Liver (tissue), 9 donors: ENCODE measurements around the gene PPP4R4. TPM values are rescaled to one million over a fixed set of nuclear protein-coding genes. Genes with fewer than 3 reads are reported as not detected.

Source experiments
- DNase-seq: peaks from one replicate; pipeline ENCODE4 v3.0.0-alpha.2; 2017; ENCODE audit warnings: low spot score
- H3K27ac ChIP-seq, 2 donors: one replicate each; pipeline ENCODE4 v1.7.0; 2013; ENCODE audit warnings: inconsistent platforms in 2 of 2, low read length in 2 of 2, control low read depth in 1 of 2, low read depth in 1 of 2, mild to moderate bottlenecking in 1 of 2
- H3K27me3 ChIP-seq, 4 donors: one replicate each; pipeline versions ENCODE4 v1.6.1 to v1.7.0; 2013; ENCODE audit warnings: low read length in 3 of 4, inconsistent platforms in 1 of 4, mild to moderate bottlenecking in 1 of 4, moderate library complexity in 1 of 4; ENCODE audit not compliant: control insufficient read depth in 4 of 4, insufficient read depth in 4 of 4
- H3K36me3 ChIP-seq, 4 donors: one replicate each; pipeline versions ENCODE4 v1.6.1 to v1.7.0; 2013; ENCODE audit warnings: low read length in 3 of 4, mild to moderate bottlenecking in 3 of 4, low read depth in 1 of 4, moderate library complexity in 1 of 4; ENCODE audit not compliant: control insufficient read depth in 4 of 4, insufficient read depth in 3 of 4
- H3K4me1 ChIP-seq, 4 donors: one replicate each; pipeline versions ENCODE4 v1.6.1 to v1.7.0; 2013; ENCODE audit warnings: low read length in 3 of 4, mild to moderate bottlenecking in 3 of 4, moderate library complexity in 1 of 4; ENCODE audit not compliant: control insufficient read depth in 4 of 4, insufficient read depth in 4 of 4
- H3K4me3 ChIP-seq, 3 donors: one replicate each; pipeline versions ENCODE4 v1.6.1 to v1.7.0; 2013; ENCODE audit warnings: low read length in 3 of 3, control low read depth in 1 of 3, low read depth in 1 of 3, mild to moderate bottlenecking in 1 of 3
- H3K9ac ChIP-seq, 2 donors: one replicate each; pipeline ENCODE4 v1.7.0; 2013; ENCODE audit warnings: low read length in 2 of 2, mild to moderate bottlenecking in 2 of 2, moderate library complexity in 2 of 2, control low read depth in 1 of 2, low read depth in 1 of 2
- H3K9me3 ChIP-seq, 4 donors: one replicate each; pipeline versions ENCODE4 v1.6.1 to v1.7.0; 2013; ENCODE audit warnings: low read length in 3 of 4; ENCODE audit not compliant: control insufficient read depth in 4 of 4
- ATF3 ChIP-seq: IDR thresholded peaks from 2 replicates; pipeline ENCODE4 v1.6.1; 2016; ENCODE audit warnings: antibody characterized with exemption
- CTCF ChIP-seq: fragments of 150-350 bp; IDR thresholded peaks from 2 replicates; pipeline ENCODE4 v1.5.1; 2017; ENCODE audit warnings: improper control_type of control experiment, low read depth, low read length; ENCODE audit not compliant: missing input control
- EGR1 ChIP-seq, 2 donors: IDR thresholded peaks; 2 replicates each; pipeline ENCODE4 v1.6.1; 2016 to 2018; ENCODE audit warnings: antibody characterized with exemption in 2 of 2, low read depth in 2 of 2
- FOXA1 ChIP-seq: IDR thresholded peaks from 2 replicates; pipeline ENCODE4 v1.6.1; 2016; ENCODE audit warnings: antibody characterized with exemption
- FOXA2 ChIP-seq: IDR thresholded peaks from 2 replicates; pipeline ENCODE4 v1.6.1; 2016; ENCODE audit warnings: antibody characterized with exemption
- GABPA ChIP-seq, 2 donors: IDR thresholded peaks in 1 of 2; conservative IDR thresholded peaks in 1 of 2; 2 replicates each; pipeline ENCODE4 v1.6.1; 2016; ENCODE audit warnings: antibody characterized with exemption in 2 of 2, mild to moderate bottlenecking in 1 of 2, moderate library complexity in 1 of 2
- HNF4A ChIP-seq, 2 donors: conservative IDR thresholded peaks; 2 replicates each; pipeline ENCODE4 v1.6.1; 2016; ENCODE audit warnings: antibody characterized with exemption in 2 of 2, mild to moderate bottlenecking in 2 of 2
- HNF4G ChIP-seq: IDR thresholded peaks from 2 replicates; pipeline ENCODE4 v1.6.1; 2016; ENCODE audit warnings: antibody characterized with exemption
- JUND ChIP-seq, 2 donors: IDR thresholded peaks; 2 replicates each; pipeline ENCODE4 v1.6.1; 2016; ENCODE audit warnings: antibody characterized with exemption in 2 of 2
- MAX ChIP-seq: IDR thresholded peaks from 2 replicates; pipeline ENCODE4 v1.6.1; 2016; ENCODE audit warnings: antibody characterized with exemption
- NR2F2 ChIP-seq: IDR thresholded peaks from 2 replicates; pipeline ENCODE4 v1.6.1; 2016; ENCODE audit warnings: antibody characterized with exemption
- RAD21 ChIP-seq, 2 donors: IDR thresholded peaks; 2 replicates each; pipeline ENCODE4 v1.6.1; 2016; ENCODE audit warnings: antibody characterized with exemption in 2 of 2, mild to moderate bottlenecking in 2 of 2
- RXRA ChIP-seq, 2 donors: IDR thresholded peaks; 2 replicates each; pipeline ENCODE4 v1.6.1; 2017 to 2018; ENCODE audit warnings: antibody characterized with exemption in 2 of 2, mild to moderate bottlenecking in 1 of 2
- SP1 ChIP-seq: IDR thresholded peaks from 2 replicates; pipeline ENCODE4 v1.6.1; 2018; ENCODE audit warnings: antibody characterized with exemption, mild to moderate bottlenecking
- TAF1 ChIP-seq: conservative IDR thresholded peaks from 2 replicates; pipeline ENCODE4 v1.6.1; 2016; ENCODE audit warnings: antibody characterized with exemption, mild to moderate bottlenecking
- YY1 ChIP-seq: IDR thresholded peaks from 2 replicates; pipeline ENCODE4 v1.6.1; 2016; ENCODE audit warnings: antibody characterized with exemption, mild to moderate bottlenecking
- WGBS: extraction: QIAGEN DNeasy Blood & Tissue Kit; methylation state at CpG from one replicate; pipeline ENCODE4 v1.1.7; 2013; 5-methylcytosine and 5-hydroxymethylcytosine counted together
- polyA plus RNA-seq, 2 donors: library from polyadenylated mRNA; stranded (reverse) in 1 of 2; unstranded in 1 of 2; fragments of 200-250 nt in 1 of 2; fragments of >200 nt in 1 of 2; fragmentation: Nextera tagmentation in 1 of 2; extraction: Ambion mirVana in 1 of 2; gene quantifications; one replicate each; pipeline versions ENCODE4 v1.2.1 to v1.2.3, GENCODE V29; 2013 to 2015
- total RNA-seq, 2 donors: library from RNA; depleted of rRNA; stranded (reverse); fragments of >200 nt; gene quantifications; one replicate each; pipeline ENCODE4 v1.2.3, GENCODE V29; 2014
- TF ChIP-seq, protein P1 (sequence below): IDR thresholded peaks from 2 replicates; pipeline ENCODE4 v1.6.1; 2016; ENCODE audit warnings: antibody characterized with exemption
- TF ChIP-seq, protein P2 (sequence below): IDR thresholded peaks from 2 replicates; pipeline ENCODE4 v1.6.1; 2016; ENCODE audit warnings: antibody characterized with exemption, mild to moderate bottlenecking
- donor health status: healthy.
- donor health status: healthy.
- donor health status: healthy.
- donor health status: healthy.
- donor health status: healthy.

The PPP4R4 gene
- total and polyA plus RNA-seq, 4 donors = 0.52 to 2.4 (median 0.99) TPM

DNA sequence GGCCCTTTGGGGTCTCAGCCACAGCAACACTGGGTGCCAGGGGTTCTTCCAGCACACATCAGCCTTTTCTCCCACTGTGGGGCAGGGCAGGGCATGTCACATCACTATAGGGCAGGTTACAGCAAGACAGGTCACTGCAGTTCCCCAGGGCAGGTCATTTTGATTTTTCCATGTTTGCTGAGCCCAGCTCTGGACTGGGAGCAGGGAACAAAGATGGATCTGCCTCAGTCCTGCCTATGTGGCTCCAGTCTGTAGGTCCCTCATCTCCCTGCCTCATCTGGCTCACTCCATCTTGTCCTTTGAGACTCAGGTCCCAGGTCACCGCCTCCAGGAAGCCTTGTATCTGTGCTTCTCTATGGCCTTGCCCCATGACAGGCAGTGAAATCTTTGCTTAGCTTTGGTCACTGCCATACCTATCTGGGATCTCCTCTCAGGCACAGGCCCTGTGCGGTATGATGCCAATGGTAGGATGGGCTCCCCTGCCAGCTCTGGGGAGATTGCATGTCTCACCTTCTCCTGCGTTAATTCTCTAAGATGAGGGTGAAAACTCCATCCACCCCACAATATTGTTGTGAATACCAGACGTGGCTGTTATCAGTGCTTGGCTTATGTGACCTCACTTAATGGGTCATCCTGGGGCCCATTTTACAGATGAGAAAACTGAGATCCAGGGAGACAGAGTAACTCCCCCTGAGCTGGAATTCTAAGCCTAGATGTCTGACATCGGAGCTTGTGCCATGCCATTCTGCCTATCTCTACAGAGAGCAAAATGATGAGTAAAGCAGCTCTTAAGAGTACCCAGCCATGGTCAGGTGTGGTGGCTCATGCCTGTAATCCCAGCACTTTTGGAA lies 147.5 kb downstream of the PPP4R4 start:
- WGBS = 42% methylated on average over 5 of the region's 5 CpGs
- TF ChIP-seq GABPA (IDR thresholded peaks at IDR 0.05 in 1 of 2, conservative IDR thresholded peaks at IDR 0.05 in 1 of 2) = no peak
- peak; percentile 17 to 19 for TF ChIP-seq JUND (IDR thresholded peaks at IDR 0.05)
- no peak for TF ChIP-seq CTCF
- TF ChIP-seq YY1 = peak; percentile 94
- TF ChIP-seq HNF4G = peak; percentile 19
- peak; percentile 93 to 94 for TF ChIP-seq RXRA (IDR thresholded peaks at IDR 0.05)
- TF ChIP-seq, protein P1, sequence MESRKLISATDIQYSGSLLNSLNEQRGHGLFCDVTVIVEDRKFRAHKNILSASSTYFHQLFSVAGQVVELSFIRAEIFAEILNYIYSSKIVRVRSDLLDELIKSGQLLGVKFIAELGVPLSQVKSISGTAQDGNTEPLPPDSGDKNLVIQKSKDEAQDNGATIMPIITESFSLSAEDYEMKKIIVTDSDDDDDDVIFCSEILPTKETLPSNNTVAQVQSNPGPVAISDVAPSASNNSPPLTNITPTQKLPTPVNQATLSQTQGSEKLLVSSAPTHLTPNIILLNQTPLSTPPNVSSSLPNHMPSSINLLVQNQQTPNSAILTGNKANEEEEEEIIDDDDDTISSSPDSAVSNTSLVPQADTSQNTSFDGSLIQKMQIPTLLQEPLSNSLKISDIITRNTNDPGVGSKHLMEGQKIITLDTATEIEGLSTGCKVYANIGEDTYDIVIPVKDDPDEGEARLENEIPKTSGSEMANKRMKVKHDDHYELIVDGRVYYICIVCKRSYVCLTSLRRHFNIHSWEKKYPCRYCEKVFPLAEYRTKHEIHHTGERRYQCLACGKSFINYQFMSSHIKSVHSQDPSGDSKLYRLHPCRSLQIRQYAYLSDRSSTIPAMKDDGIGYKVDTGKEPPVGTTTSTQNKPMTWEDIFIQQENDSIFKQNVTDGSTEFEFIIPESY = peak; percentile 50
- peak; percentile 84 for TF ChIP-seq TAF1
- TF ChIP-seq FOXA2 = peak; percentile 50
- no peak for TF ChIP-seq FOXA1
- peak; percentile 65 for TF ChIP-seq SP1
- TF ChIP-seq RAD21 (IDR thresholded peaks at IDR 0.05) = peak in 1 of 2 donors; percentile 27
- TF ChIP-seq HNF4A (conservative IDR thresholded peaks at IDR 0.05) = peak; percentile 67 to 81
- TF ChIP-seq MAX = no peak
- TF ChIP-seq, protein P2, sequence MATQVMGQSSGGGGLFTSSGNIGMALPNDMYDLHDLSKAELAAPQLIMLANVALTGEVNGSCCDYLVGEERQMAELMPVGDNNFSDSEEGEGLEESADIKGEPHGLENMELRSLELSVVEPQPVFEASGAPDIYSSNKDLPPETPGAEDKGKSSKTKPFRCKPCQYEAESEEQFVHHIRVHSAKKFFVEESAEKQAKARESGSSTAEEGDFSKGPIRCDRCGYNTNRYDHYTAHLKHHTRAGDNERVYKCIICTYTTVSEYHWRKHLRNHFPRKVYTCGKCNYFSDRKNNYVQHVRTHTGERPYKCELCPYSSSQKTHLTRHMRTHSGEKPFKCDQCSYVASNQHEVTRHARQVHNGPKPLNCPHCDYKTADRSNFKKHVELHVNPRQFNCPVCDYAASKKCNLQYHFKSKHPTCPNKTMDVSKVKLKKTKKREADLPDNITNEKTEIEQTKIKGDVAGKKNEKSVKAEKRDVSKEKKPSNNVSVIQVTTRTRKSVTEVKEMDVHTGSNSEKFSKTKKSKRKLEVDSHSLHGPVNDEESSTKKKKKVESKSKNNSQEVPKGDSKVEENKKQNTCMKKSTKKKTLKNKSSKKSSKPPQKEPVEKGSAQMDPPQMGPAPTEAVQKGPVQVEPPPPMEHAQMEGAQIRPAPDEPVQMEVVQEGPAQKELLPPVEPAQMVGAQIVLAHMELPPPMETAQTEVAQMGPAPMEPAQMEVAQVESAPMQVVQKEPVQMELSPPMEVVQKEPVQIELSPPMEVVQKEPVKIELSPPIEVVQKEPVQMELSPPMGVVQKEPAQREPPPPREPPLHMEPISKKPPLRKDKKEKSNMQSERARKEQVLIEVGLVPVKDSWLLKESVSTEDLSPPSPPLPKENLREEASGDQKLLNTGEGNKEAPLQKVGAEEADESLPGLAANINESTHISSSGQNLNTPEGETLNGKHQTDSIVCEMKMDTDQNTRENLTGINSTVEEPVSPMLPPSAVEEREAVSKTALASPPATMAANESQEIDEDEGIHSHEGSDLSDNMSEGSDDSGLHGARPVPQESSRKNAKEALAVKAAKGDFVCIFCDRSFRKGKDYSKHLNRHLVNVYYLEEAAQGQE = peak; percentile 79
- TF ChIP-seq ATF3 = no peak
- TF ChIP-seq EGR1 (IDR thresholded peaks at IDR 0.05; ENCODE audit: low read depth in 2 of 2) = peak in 1 of 2 donors; percentile 63
- no peak for TF ChIP-seq NR2F2
- DNase-seq = peak; percentile 49

More for the DNA sequence above, 147.5 kb downstream of the PPP4R4 start:
- H3K9ac ChIP-seq = peak overlapping the region; percentile 64 to 85
- H3K4me3 ChIP-seq = peak overlapping the region; percentile 56 to 86 (median 77)
- H3K27me3 ChIP-seq = no peaks in the 10 kb centered on the region
- H3K36me3 ChIP-seq = no peaks in the 10 kb centered on the region
- H3K9me3 ChIP-seq = no peaks in the 10 kb centered on the region
- H3K4me1 ChIP-seq = peaks cover 2 to 40% (median 21%) of the 10 kb centered on the region in 4 donors
- H3K27ac ChIP-seq = peak overlapping the region; percentile 96 to 97
